ENCODE results near the gene CRACR2B. TPM values are rescaled to one million over a fixed set of nuclear protein-coding genes. Genes with fewer than 3 reads are reported as not detected.

CRACR2B gene
- total and polyA plus RNA-seq, 10 of the 15 experiments (the other 5 are each of a cell fraction or from before 2014, with no cell fraction given), result 0.10 to 33.7 (median 12.7) TPM

DNA sequence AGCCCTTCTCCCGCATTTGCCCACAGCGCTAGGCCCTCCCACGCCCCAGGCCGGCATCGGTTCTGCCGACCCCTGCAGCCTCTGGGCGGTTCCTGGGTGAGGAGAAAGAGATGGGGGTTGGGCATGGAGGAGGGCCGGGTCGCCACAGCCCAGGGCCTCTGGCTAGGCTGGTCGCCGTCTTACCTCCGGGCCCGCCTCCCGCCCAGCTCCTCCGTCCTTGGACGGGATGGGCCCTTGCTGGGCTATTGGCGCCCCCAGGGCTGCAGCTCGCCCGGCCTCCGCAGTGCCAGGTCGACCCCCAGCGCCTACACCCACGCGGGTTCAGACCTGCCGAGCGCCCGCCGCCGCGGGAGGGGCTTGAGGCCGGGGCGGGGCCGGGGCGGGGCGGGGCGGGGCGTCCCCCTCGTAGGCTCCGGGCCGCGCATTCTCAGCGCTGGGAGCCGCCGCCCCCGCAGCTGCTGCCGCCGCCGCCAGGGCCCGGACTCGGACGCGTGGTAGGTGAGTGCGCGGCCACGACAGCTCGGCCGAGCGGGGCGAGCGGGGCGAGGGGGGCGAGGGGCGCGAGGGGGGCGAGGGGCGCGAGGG lies 4.9 kb downstream of the CRACR2B start, which contains the start of gene CD151:
CD151 (plus strand) TSS at position 424 of the 585 bp plus-strand sequence. CDS start 3,118 bp downstream, outside the sequence.
- Histone ChIP-seq H3K4me2 (ENCODE audit: control insufficient read depth, insufficient read depth) (peak within 1 kb of the TSS; percentile 89), H3K27ac (ENCODE audit: control insufficient read depth, insufficient read depth) (no peak within 1 kb of the TSS), H4K20me1 (ENCODE audit: control insufficient read depth, insufficient read depth) (no peaks in the 10 kb centered on the region), H3K9ac (ENCODE audit: control insufficient read depth, insufficient read depth, low read length) (peak within 1 kb of the TSS; percentile 44; the same call in 1 of the 2 replicates), H2AFZ (ENCODE audit: control insufficient read depth, low read depth, low read length) (peak within 1 kb of the TSS; percentile 67), H3K27me3 (replicated peaks in 1 of 2; ENCODE audit: control insufficient read depth in 2 of 2, insufficient read depth in 2 of 2, low read length in 1 of 2) (no peaks in the 10 kb centered on the region; a peak in 3 of 4 replicates), H3K36me3 (ENCODE audit: control insufficient read depth in 2 of 2, insufficient read depth in 2 of 2, low read length in 1 of 2) (peaks cover 0 to 4% of the 10 kb centered on the region in 2 experiments; a peak in 2 of 4 replicates), H3K4me1 (ENCODE audit: control insufficient read depth, insufficient read depth, low read length) (peaks cover 40% of the 10 kb centered on the region), H3K9me3 (replicated peaks; ENCODE audit: control insufficient read depth, insufficient read depth, low read length) (no peaks in the 10 kb centered on the region), H3K4me3 (peak within 1 kb of the TSS; percentile 74), H3K79me2 (ENCODE audit: control insufficient read depth, insufficient read depth, low read length) (no peaks in the 10 kb centered on the region)
- FAIRE-seq (no peak), DNase-seq (ENCODE audit: low read depth, low spot score) (no peak), ATAC-seq (peak; percentile 52)
- ChIA-PET CTCF (no interaction called here), SMC1A (ENCODE audit: uncharacterized antibody, unreplicated experiment) (interaction anchor here (0.6 kb wide), 1 partner anchor 21 kb away, joined by 3 read pairs; no protein-coding TSS in a partner anchor), RAD21 (ENCODE audit: unreplicated experiment) (interaction anchor here (0.6 to 1.2 kb wide), 3 partner anchors 11 to 26 kb away, joined by 3 to 9 read pairs (median 5); partner anchors contain the start of gene TSPAN4), POLR2A (interaction anchor here (0.6 to 1.5 kb wide), 4 partner anchors 13 to 48 kb away, joined by 3 to 5 read pairs (median 4); partner anchors contain the start of gene PNPLA2)
- TF ChIP-seq NR2F1 (conservative IDR thresholded peaks at IDR 0.05), result 0 out of 2 replicates have a peak, but pooled peaks have one; percentile 14
- TF ChIP-seq BHLHE40 (IDR thresholded peaks at IDR 0.05; ENCODE audit: borderline replicate concordance in 1 of 2, low read depth in 2 of 2, low read length in 1 of 2), result 0 out of 4 replicates have a peak, but pooled peaks of 1 of the 2 experiments have one; percentile 13
- peak; percentile 37; the same call in 1 of the 2 replicates for TF ChIP-seq LARP7 (IDR thresholded peaks at IDR 0.05)
- TF ChIP-seq SRF (IDR thresholded peaks at IDR 0.05; ENCODE audit: low read depth in 2 of 2, low read length in 2 of 2), result no peak
- peak; percentile 17; the same call in 1 of the 2 replicates for TF ChIP-seq DPF2 (IDR thresholded peaks at IDR 0.05)
- no peak for TF ChIP-seq BCL11A (IDR thresholded peaks at IDR 0.05; ENCODE audit: low read depth, low read length)
- TF ChIP-seq POLR2A (IDR thresholded peaks at IDR 0.05; ENCODE audit: low read depth, low read length), result peak; percentile 74
- TF ChIP-seq, protein P1, sequence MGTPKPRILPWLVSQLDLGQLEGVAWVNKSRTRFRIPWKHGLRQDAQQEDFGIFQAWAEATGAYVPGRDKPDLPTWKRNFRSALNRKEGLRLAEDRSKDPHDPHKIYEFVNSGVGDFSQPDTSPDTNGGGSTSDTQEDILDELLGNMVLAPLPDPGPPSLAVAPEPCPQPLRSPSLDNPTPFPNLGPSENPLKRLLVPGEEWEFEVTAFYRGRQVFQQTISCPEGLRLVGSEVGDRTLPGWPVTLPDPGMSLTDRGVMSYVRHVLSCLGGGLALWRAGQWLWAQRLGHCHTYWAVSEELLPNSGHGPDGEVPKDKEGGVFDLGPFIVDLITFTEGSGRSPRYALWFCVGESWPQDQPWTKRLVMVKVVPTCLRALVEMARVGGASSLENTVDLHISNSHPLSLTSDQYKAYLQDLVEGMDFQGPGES (IDR thresholded peaks at IDR 0.05), result no peak
- peak; percentile 25 to 95 for TF ChIP-seq EGR1 (IDR thresholded peaks at IDR 0.05; ENCODE audit: borderline replicate concordance in 1 of 2, low read depth in 2 of 2, low read length in 2 of 2)
- TF ChIP-seq, protein P2, sequence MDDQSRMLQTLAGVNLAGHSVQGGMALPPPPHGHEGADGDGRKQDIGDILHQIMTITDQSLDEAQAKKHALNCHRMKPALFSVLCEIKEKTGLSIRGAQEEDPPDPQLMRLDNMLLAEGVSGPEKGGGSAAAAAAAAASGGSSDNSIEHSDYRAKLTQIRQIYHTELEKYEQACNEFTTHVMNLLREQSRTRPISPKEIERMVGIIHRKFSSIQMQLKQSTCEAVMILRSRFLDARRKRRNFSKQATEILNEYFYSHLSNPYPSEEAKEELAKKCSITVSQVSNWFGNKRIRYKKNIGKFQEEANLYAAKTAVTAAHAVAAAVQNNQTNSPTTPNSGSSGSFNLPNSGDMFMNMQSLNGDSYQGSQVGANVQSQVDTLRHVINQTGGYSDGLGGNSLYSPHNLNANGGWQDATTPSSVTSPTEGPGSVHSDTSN (IDR thresholded peaks at IDR 0.05; ENCODE audit: insufficient replicate concordance, low read depth, low read length), result no peak
- TF ChIP-seq GATAD2B (conservative IDR thresholded peaks at IDR 0.05; ENCODE audit: low read depth), result 0 out of 2 replicates have a peak, but pooled peaks have one; percentile 20
- no peak for TF ChIP-seq TARDBP (IDR thresholded peaks at IDR 0.05; ENCODE audit: borderline replicate concordance)
- intact Hi-C loops (cut with micrococcal nuclease; ENCODE audit: unreplicated experiment) (no loop called here), in situ Hi-C loops (cut with MboI) (no loop called here)
- 7% methylated on average over 37 of the region's 67 CpGs for WGBS (ENCODE audit: insufficient coverage, insufficient replicate concordance, low lambda C conversion rate, missing lambda C conversion rate)
- BruUV-seq (replicated peaks), result no TSS peak
